A549 (cell line): Measurements from ENCODE around the gene POMT2. TPM values are rescaled to one million over a fixed set of nuclear protein-coding genes. Genes with fewer than 3 reads are reported as not detected.

Experiments
- ATAC-seq, 2 experiments: fragments of 200-7000 bp in 1 of 2; fragments of >200 bp in 1 of 2; cut with Nextera tagmentation in 1 of 2; cut with Tn5 transposase in 1 of 2; 3 replicates each; pipeline versions ENCODE4 v1.8.0 to v1.9.1; 2018 to 2020; ENCODE audit warnings: mild to moderate bottlenecking in 1 of 2, moderate library complexity in 1 of 2
- CTCF ChIA-PET: fragments of 300-600 bp; sonication (Branson Sonifier 250); formaldehyde crosslinking; extraction: SDS; loops from one replicate; lab custom pipeline; 2021; ENCODE audit warnings: antibody characterized with exemption, inconsistent platforms; lab: Yijun Ruan, JAX
- POLR2A ChIA-PET: fragments of 350-600 bp; formaldehyde crosslinking; extraction: SDS; loops from one replicate; lab custom pipeline; 2021; ENCODE audit warnings: antibody characterized with exemption, inconsistent platforms; lab: Yijun Ruan, JAX
- DNase-seq, 2 experiments: peaks; one replicate each; pipeline versions ENCODE4 v3.0.0 to v3.0.0-alpha.2; 2011 to 2016; ENCODE audit warnings: low read depth in 1 of 2, low spot score in 1 of 2
- FAIRE-seq: peaks from 2 replicates; lab custom pipeline; 2011; peaks lifted over from hg19 to GRCh38; lab: Jason Lieb, UNC
- H3K27ac ChIP-seq, 2 experiments: fragments of >200 bp; sonication (Bioruptor Twin); formaldehyde crosslinking; 3 replicates each; pipeline ENCODE4 v1.5.1; 2016 to 2017
- H3K4me1 ChIP-seq: fragments of >200 bp; sonication (Bioruptor Twin); formaldehyde crosslinking; 3 replicates; pipeline ENCODE4 v1.6.1; 2016
- H3K4me2 ChIP-seq: fragments of >200 bp; sonication (Bioruptor Twin); formaldehyde crosslinking; 3 replicates; pipeline ENCODE4 v1.6.1; 2016
- H3K4me3 ChIP-seq: fragments of >200 bp; sonication (Bioruptor Twin); formaldehyde crosslinking; 3 replicates; pipeline ENCODE4 v1.5.1; 2016
- H3K9me3 ChIP-seq: fragments of >200 bp; sonication (Bioruptor Twin); formaldehyde crosslinking; 3 replicates; pipeline ENCODE4 v1.6.1; 2016
- CEBPB ChIP-seq, 2 experiments: fragments of >200 bp in 1 of 2; sonication (Bioruptor Twin) in 1 of 2; formaldehyde crosslinking in 1 of 2; IDR thresholded peaks; 2 replicates each; pipeline ENCODE4 v1.6.1; 2012 to 2016
- CHD2 ChIP-seq: fragments of 150-350 bp; IDR thresholded peaks from 2 replicates; pipeline ENCODE4 v1.6.1; 2014; ENCODE audit warnings: low read length; ENCODE audit not compliant: partially characterized antibody
- EHMT2 ChIP-seq: fragments of 200-600 bp; sonication (generic); IDR thresholded peaks from 2 replicates; pipeline ENCODE4 v1.6.1; 2016; ENCODE audit warnings: antibody characterized with exemption, low read depth, mild to moderate bottlenecking, moderate library complexity
- FOSB ChIP-seq: fragments of 250-450 bp; sonication (Bioruptor Pico); IDR thresholded peaks from 2 replicates; pipeline ENCODE4 v1.5.0; 2020; ENCODE audit warnings: mild to moderate bottlenecking, moderate library complexity
- FOSL2 ChIP-seq, 2 experiments: fragments of 450-650 bp in 1 of 2; fragments of >200 bp in 1 of 2; sonication (Bioruptor Twin) in 1 of 2; formaldehyde crosslinking; IDR thresholded peaks; 2 replicates each; pipeline versions ENCODE4 v1.5.0 to v1.6.1; 2016 to 2020; ENCODE audit warnings: mild to moderate bottlenecking in 1 of 2, moderate library complexity in 1 of 2
- FOXS1 ChIP-seq: fragments of 250-450 bp; sonication (Bioruptor Pico); IDR thresholded peaks from 2 replicates; pipeline ENCODE4 v1.5.0; 2020; ENCODE audit warnings: mild to moderate bottlenecking, moderate library complexity
- GATA3 ChIP-seq: IDR thresholded peaks from 2 replicates; pipeline ENCODE4 v1.6.1; 2012; ENCODE audit warnings: borderline replicate concordance
- HDAC2 ChIP-seq: fragments of 200-600 bp; sonication (generic); IDR thresholded peaks from 2 replicates; pipeline ENCODE4 v1.6.1; 2016
- HEYL ChIP-seq: fragments of 250-450 bp; sonication (Bioruptor Pico); IDR thresholded peaks from 2 replicates; pipeline ENCODE4 v1.8.0; 2021; ENCODE audit warnings: mild to moderate bottlenecking, moderate library complexity
- HOXB5 ChIP-seq: fragments of 250-450 bp; sonication (Bioruptor Pico); IDR thresholded peaks from 2 replicates; pipeline ENCODE4 v1.5.0; 2020; ENCODE audit warnings: mild to moderate bottlenecking, moderate library complexity
- JUN ChIP-seq, 2 experiments: fragments of >200 bp; sonication (Bioruptor Twin); formaldehyde crosslinking; IDR thresholded peaks; 2 replicates in 1 of 2; 3 replicates in 1 of 2; pipeline ENCODE4 v1.6.1; 2016 to 2017
- JUNB ChIP-seq: fragments of >200 bp; sonication (Bioruptor Twin); formaldehyde crosslinking; IDR thresholded peaks from 2 replicates; pipeline ENCODE4 v1.6.1; 2016
- KDM1A ChIP-seq: fragments of 200-600 bp; sonication (generic); IDR thresholded peaks from 2 replicates; pipeline ENCODE4 v1.6.1; 2016; ENCODE audit warnings: low read depth, mild to moderate bottlenecking
- KDM5A ChIP-seq: fragments of 200-600 bp; sonication (generic); IDR thresholded peaks from 2 replicates; pipeline ENCODE4 v1.6.1; 2016; ENCODE audit warnings: antibody characterized with exemption, mild to moderate bottlenecking
- NFE2L2 ChIP-seq: fragments of 150-350 bp; conservative IDR thresholded peaks from 2 replicates; pipeline ENCODE4 v1.6.1; 2014; ENCODE audit warnings: low read length
- NPAS2 ChIP-seq: fragments of 250-450 bp; sonication (Bioruptor Pico); IDR thresholded peaks from 2 replicates; pipeline ENCODE4 v1.8.0; 2022; ENCODE audit warnings: mild to moderate bottlenecking, moderate library complexity, borderline replicate concordance
- NR3C1 ChIP-seq: fragments of >200 bp; sonication (Bioruptor Twin); formaldehyde crosslinking; IDR thresholded peaks from 3 replicates; pipeline ENCODE4 v1.6.1; 2017
- PHF8 ChIP-seq: fragments of 200-600 bp; sonication (generic); IDR thresholded peaks from 2 replicates; pipeline ENCODE4 v1.6.1; 2016; ENCODE audit warnings: low read depth, mild to moderate bottlenecking, antibody characterized with exemption, moderate library complexity, borderline replicate concordance
- RAD21 ChIP-seq, 2 experiments: fragments of >200 bp in 1 of 2; sonication (Bioruptor Twin) in 1 of 2; formaldehyde crosslinking in 1 of 2; IDR thresholded peaks in 1 of 2; conservative IDR thresholded peaks in 1 of 2; 2 replicates in 1 of 2; 3 replicates in 1 of 2; pipeline ENCODE4 v1.6.1; 2012 to 2018; ENCODE audit warnings: inconsistent platforms in 1 of 2
- TFCP2L1 ChIP-seq: fragments of 250-450 bp; sonication (Bioruptor Pico); IDR thresholded peaks from 2 replicates; pipeline ENCODE4 v1.5.0; 2021; ENCODE audit warnings: mild to moderate bottlenecking
- ZC3H11A ChIP-seq: fragments of 450-650 bp; IDR thresholded peaks from 2 replicates; pipeline ENCODE4 v1.6.1; 2014; ENCODE audit warnings: antibody characterized with exemption, mild to moderate bottlenecking
- WGBS: methylation state at CpG from one replicate; pipeline ENCODE4 v1.1.6; 2017; ENCODE audit errors: missing lambda C conversion rate; 5-methylcytosine and 5-hydroxymethylcytosine counted together
- polyA plus RNA-seq, 4 experiments: library from polyadenylated mRNA; depleted of rRNA in 3 of 4; stranded (reverse); fragments of >200 nt; fragmentation: RNase III in 1 of 4; extraction: RNeasy Plus Mini Kit Qiagen cat#74134 plus additional on column Dnase treatment in 1 of 4; gene quantifications; 2 replicates in 3 of 4; 3 replicates in 1 of 4; pipeline ENCODE4 v1.2.3, GENCODE V29; 2011 to 2017
- TF ChIP-seq, protein P1 (sequence below): IDR thresholded peaks from 2 replicates; pipeline ENCODE4 v1.6.1; 2012; ENCODE audit warnings: low read depth, borderline replicate concordance
- TF ChIP-seq, protein P2 (sequence below): fragments of 200-600 bp; sonication (generic); IDR thresholded peaks from 2 replicates; pipeline ENCODE4 v1.6.1; 2016; ENCODE audit warnings: antibody characterized with exemption, mild to moderate bottlenecking, moderate library complexity
- TF ChIP-seq, protein P3 (sequence below): IDR thresholded peaks from 2 replicates; pipeline ENCODE4 v1.6.1; 2012
- TF ChIP-seq, protein P4 (sequence below): fragments of 250-450 bp; sonication (Bioruptor Pico); IDR thresholded peaks from 2 replicates; pipeline ENCODE4 v1.5.0; 2020; ENCODE audit warnings: low read depth, mild to moderate bottlenecking, moderate library complexity
- TF ChIP-seq, protein P5 (sequence below): fragments of 250-450 bp; sonication (Bioruptor Pico); IDR thresholded peaks from 2 replicates; pipeline ENCODE4 v1.5.0; 2021; ENCODE audit warnings: mild to moderate bottlenecking, moderate library complexity, borderline replicate concordance

The POMT2 gene
- polyA plus RNA-seq, 2 of the 4 experiments (the other 2 are of a cell fraction), result 27.1 to 38.7 TPM

DNA sequence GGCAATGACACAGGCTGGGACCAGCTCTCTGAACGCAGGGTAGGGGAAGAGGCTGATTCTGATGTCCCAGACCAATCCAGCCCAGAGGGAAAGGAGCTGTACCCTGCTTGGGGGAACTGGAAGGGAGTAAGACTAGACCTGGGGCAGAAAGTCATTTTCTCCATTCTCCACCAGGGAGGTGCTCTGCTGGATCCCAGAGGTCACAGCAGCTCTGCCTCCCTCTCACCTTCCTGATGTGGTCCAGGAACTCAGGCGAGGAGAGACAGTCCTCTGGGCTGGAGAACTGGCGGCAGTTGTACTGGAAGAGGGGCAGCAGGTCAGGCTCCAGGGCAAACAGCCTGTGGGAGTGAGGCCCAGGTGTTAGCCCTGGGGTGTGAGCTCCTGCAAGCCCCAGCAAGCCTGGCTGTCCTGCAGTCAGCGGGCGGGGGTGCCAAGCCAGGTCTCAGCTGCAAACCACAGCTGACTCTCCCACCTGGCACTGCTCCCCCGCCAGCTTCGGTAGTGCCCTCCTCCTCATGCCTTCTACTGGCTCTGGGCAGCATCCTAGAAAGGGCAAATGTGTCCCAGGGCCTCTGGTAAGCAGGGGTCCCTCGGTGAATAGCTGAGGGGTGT is 51.6 kb downstream of the POMT2 start:
- H3K4me2 ChIP-seq, result no peak overlapping the region
- DNase-seq (no peak), FAIRE-seq (no peak), ATAC-seq (peak; percentile 10 to 37; a peak in 3 of 6 replicates)
- H3K27ac ChIP-seq, result no peak overlapping the region
- CTCF ChIA-PET, result interaction anchor here (0.7 to 1.9 kb wide), 6 partner anchors 11 to 85 kb away, joined by 3 to 5 read pairs (median 3); no protein-coding TSS in a partner anchor
- POLR2A ChIA-PET, result no interaction called here
- no peak overlapping the region for H3K4me3 ChIP-seq
- H3K9me3 ChIP-seq, result 0 out of 3 replicates have a peak, but pooled peaks cover 5% of the 10 kb centered on the region
- 69% methylated on average over 6 of the region's 8 CpGs for WGBS
- no peak for TF ChIP-seq GATA3
- no peak for TF ChIP-seq CHD2
- TF ChIP-seq NR3C1, result no peak
- TF ChIP-seq HDAC2, result no peak
- TF ChIP-seq, protein P1, sequence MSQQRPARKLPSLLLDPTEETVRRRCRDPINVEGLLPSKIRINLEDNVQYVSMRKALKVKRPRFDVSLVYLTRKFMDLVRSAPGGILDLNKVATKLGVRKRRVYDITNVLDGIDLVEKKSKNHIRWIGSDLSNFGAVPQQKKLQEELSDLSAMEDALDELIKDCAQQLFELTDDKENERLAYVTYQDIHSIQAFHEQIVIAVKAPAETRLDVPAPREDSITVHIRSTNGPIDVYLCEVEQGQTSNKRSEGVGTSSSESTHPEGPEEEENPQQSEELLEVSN, result no peak
- TF ChIP-seq NPAS2 (CRISPR knock-in tag), result no peak
- TF ChIP-seq, protein P2, sequence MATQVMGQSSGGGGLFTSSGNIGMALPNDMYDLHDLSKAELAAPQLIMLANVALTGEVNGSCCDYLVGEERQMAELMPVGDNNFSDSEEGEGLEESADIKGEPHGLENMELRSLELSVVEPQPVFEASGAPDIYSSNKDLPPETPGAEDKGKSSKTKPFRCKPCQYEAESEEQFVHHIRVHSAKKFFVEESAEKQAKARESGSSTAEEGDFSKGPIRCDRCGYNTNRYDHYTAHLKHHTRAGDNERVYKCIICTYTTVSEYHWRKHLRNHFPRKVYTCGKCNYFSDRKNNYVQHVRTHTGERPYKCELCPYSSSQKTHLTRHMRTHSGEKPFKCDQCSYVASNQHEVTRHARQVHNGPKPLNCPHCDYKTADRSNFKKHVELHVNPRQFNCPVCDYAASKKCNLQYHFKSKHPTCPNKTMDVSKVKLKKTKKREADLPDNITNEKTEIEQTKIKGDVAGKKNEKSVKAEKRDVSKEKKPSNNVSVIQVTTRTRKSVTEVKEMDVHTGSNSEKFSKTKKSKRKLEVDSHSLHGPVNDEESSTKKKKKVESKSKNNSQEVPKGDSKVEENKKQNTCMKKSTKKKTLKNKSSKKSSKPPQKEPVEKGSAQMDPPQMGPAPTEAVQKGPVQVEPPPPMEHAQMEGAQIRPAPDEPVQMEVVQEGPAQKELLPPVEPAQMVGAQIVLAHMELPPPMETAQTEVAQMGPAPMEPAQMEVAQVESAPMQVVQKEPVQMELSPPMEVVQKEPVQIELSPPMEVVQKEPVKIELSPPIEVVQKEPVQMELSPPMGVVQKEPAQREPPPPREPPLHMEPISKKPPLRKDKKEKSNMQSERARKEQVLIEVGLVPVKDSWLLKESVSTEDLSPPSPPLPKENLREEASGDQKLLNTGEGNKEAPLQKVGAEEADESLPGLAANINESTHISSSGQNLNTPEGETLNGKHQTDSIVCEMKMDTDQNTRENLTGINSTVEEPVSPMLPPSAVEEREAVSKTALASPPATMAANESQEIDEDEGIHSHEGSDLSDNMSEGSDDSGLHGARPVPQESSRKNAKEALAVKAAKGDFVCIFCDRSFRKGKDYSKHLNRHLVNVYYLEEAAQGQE, result no peak
- TF ChIP-seq RAD21 (conservative IDR thresholded peaks at IDR 0.05 in 1 of 2, IDR thresholded peaks at IDR 0.05 in 1 of 2), result no peak
- TF ChIP-seq ZC3H11A, result no peak
- TF ChIP-seq FOSB (CRISPR knock-in tag), result no peak
- no peak for TF ChIP-seq KDM5A
- peaks cover 8% of the 10 kb centered on the region; the same call in 1 of the 3 replicates for H3K4me1 ChIP-seq

DNA sequence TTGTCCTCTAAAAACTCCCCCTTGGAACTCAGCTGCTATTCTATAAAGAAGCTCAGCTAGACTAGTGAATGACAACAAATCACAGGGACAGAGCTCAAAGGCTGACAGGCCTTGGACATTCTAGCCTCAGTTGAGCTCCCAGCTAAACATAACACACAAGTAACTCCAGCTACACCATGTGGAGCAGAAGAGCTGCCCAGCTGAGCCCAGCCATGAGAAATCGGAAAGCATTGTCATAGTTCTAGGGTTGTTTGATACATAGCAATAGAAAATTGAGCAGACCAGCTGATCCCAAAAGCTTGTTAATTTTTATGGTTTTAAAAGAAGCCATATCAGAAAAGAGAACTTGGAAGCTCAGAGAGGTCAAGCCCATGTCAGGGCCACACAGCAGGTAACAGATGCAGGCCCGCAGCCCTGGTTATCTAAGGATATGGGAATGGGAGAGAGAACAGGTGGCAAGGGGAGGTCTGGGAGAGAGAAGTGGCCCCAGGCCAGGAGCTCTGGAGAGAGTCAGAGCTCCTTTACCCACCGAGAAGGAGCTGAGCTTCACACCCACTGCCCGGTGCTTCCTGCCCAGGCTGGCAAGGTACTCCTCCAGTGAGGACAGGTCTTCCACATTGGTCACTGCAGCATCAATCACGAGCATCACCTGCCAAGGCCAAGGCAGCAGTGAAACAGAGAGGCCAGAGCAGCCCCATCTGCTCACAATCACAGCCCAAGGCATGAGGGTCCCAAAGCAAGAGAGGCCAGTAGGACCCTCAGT is 52.6 kb downstream of the POMT2 start:
- ATAC-seq (no peak), FAIRE-seq (no peak), DNase-seq (no peak)
- TF ChIP-seq, protein P3, sequence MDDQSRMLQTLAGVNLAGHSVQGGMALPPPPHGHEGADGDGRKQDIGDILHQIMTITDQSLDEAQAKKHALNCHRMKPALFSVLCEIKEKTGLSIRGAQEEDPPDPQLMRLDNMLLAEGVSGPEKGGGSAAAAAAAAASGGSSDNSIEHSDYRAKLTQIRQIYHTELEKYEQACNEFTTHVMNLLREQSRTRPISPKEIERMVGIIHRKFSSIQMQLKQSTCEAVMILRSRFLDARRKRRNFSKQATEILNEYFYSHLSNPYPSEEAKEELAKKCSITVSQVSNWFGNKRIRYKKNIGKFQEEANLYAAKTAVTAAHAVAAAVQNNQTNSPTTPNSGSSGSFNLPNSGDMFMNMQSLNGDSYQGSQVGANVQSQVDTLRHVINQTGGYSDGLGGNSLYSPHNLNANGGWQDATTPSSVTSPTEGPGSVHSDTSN, result no peak
- TF ChIP-seq, protein P4, sequence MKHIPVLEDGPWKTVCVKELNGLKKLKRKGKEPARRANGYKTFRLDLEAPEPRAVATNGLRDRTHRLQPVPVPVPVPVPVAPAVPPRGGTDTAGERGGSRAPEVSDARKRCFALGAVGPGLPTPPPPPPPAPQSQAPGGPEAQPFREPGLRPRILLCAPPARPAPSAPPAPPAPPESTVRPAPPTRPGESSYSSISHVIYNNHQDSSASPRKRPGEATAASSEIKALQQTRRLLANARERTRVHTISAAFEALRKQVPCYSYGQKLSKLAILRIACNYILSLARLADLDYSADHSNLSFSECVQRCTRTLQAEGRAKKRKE, result no peak
- TF ChIP-seq FOSL2 (IDR thresholded peaks at IDR 0.05), result no peak
- TF ChIP-seq FOSL2 (CRISPR knock-in tag; IDR thresholded peaks at IDR 0.05), result no peak
- TF ChIP-seq HEYL, result no peak
- TF ChIP-seq EHMT2, result no peak
- TF ChIP-seq HOXB5 (CRISPR knock-in tag), result no peak
- no peak for TF ChIP-seq RAD21 (conservative IDR thresholded peaks at IDR 0.05 in 1 of 2, IDR thresholded peaks at IDR 0.05 in 1 of 2)
- TF ChIP-seq, protein P5, sequence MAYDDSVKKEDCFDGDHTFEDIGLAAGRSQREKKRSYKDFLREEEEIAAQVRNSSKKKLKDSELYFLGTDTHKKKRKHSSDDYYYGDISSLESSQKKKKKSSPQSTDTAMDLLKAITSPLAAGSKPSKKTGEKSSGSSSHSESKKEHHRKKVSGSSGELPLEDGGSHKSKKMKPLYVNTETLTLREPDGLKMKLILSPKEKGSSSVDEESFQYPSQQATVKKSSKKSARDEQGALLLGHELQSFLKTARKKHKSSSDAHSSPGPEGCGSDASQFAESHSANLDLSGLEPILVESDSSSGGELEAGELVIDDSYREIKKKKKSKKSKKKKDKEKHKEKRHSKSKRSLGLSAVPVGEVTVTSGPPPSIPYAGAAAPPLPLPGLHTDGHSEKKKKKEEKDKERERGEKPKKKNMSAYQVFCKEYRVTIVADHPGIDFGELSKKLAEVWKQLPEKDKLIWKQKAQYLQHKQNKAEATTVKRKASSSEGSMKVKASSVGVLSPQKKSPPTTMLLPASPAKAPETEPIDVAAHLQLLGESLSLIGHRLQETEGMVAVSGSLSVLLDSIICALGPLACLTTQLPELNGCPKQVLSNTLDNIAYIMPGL (CRISPR knock-in tag), result no peak
- no peak for TF ChIP-seq NFE2L2
- no peak for TF ChIP-seq TFCP2L1 (CRISPR knock-in tag)
- no peak for TF ChIP-seq PHF8
- TF ChIP-seq JUN (IDR thresholded peaks at IDR 0.05), result no peak
- TF ChIP-seq JUNB, result no peak
- no peak for TF ChIP-seq KDM1A
- TF ChIP-seq CEBPB (IDR thresholded peaks at IDR 0.05), result no peak
- no peak for TF ChIP-seq FOXS1
- CTCF ChIA-PET, result interaction anchor here (0.6 to 3.6 kb wide), 9 partner anchors 8 to 818 kb away, joined by 3 to 13 read pairs (median 4); no protein-coding TSS in a partner anchor
- H3K4me3 ChIP-seq, result no peak overlapping the region
- POLR2A ChIA-PET, result no interaction called here
- no peak overlapping the region for H3K27ac ChIP-seq
- 0 out of 3 replicates have a peak, but pooled peaks cover 5% of the 10 kb centered on the region for H3K9me3 ChIP-seq
- H3K4me1 ChIP-seq, result peaks cover 8% of the 10 kb centered on the region; the same call in 1 of the 3 replicates
- H3K4me2 ChIP-seq, result no peak overlapping the region
- WGBS, result 70% methylated on average over 4 of the region's 5 CpGs
